Measurements from ENCODE around the gene SEPHS1. TPM values are rescaled to one million over a fixed set of nuclear protein-coding genes. Genes with fewer than 3 reads are reported as not detected.

Gene SEPHS1
- polyA plus RNA-seq, 1 donor from 2014 or later = 7.9 TPM

GRCh38 chr10:13322615-13323148, 25.4 kb downstream of the SEPHS1 start:
- Mint-ChIP-seq H3K9me3 (no peaks in the 10 kb centered on the region), H3K4me3 (no peak overlapping the region), H3K4me1 (no peaks in the 10 kb centered on the region), H3K36me3 (peaks cover 2% of the 10 kb centered on the region), H3K27ac (no peak overlapping the region), H3K27me3 (no peaks in the 10 kb centered on the region)

GRCh38 chr10:13321576-13321975, 26.5 kb downstream of the SEPHS1 start:
- peaks cover 2% of the 10 kb centered on the region for H3K36me3 Mint-ChIP-seq
- no peaks in the 10 kb centered on the region for H3K27me3 Mint-ChIP-seq
- H3K9me3 Mint-ChIP-seq = no peaks in the 10 kb centered on the region
- H3K4me3 Mint-ChIP-seq = no peak overlapping the region
- no peaks in the 10 kb centered on the region for H3K4me1 Mint-ChIP-seq
- H3K27ac Mint-ChIP-seq = no peak overlapping the region

- H3K4me1 Mint-ChIP-seq = no peaks in the 10 kb centered on the region
- no peak overlapping the region for H3K4me3 Mint-ChIP-seq
- no peaks in the 10 kb centered on the region for H3K36me3 Mint-ChIP-seq
- H3K9me3 Mint-ChIP-seq = no peaks in the 10 kb centered on the region
- no peaks in the 10 kb centered on the region for H3K27me3 Mint-ChIP-seq
- H3K27ac Mint-ChIP-seq = no peak overlapping the region
Measured at GRCh38 chr10:13319166-13319565, 28.9 kb downstream of the SEPHS1 start.

DNA sequence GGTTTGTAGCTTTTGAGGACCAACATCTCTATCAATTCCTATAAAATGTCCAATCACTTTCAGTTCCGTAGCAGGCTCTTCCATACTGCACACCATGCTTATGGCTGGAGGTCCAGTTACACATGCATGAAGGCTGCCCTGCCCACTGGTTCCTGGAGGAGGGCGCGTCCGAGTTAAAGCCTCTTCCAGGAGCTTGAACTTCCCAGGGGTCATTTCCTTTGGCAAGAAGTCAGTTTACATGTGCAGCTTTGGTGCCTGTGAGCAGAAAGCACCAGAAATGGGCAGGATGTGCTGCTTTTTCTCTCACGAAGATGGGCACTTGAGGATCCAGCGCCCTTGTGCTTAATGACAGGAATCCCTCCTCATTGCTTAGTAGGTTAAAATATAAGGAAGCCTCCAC, 30.6 kb downstream of the SEPHS1 start:
- no peaks in the 10 kb centered on the region for H3K4me1 Mint-ChIP-seq
- no peak overlapping the region for H3K27ac Mint-ChIP-seq
- no peaks in the 10 kb centered on the region for H3K9me3 Mint-ChIP-seq
- no peaks in the 10 kb centered on the region for H3K36me3 Mint-ChIP-seq
- no peaks in the 10 kb centered on the region for H3K27me3 Mint-ChIP-seq
- H3K4me3 Mint-ChIP-seq = no peak overlapping the region

DNA sequence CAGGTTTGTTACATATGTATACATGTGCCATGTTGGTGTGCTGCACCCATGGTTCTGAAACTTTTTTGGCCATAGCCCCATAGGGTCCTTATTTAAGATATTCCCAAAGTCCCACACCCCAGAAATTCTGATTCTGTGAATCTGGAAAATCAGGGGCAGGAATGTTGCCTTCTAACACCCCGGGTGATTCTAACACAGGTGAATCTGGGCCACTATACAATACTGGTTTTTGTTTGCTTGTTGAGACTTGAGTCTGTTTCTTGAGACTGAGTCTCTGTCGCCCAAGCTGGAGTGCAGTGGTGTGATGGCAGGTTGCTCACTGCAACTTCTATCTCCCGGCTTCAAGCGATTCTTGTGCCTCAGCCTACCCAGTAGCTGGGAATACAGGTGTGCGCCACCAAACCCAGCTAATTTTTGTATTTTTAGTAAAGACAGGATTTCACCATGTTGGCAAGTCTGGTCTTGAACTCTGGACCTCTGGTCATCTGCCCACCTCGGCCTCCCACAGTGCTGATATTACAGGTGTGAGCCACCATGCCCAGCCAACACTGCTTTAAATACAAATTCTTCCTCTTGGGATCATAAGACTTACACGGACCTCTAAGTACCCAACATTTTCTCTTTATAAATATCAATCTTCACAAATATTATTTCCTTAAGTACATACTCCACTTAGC, 31.3 kb downstream of the SEPHS1 start:
- no peaks in the 10 kb centered on the region for H3K4me1 Mint-ChIP-seq
- H3K4me3 Mint-ChIP-seq = no peak overlapping the region
- H3K9me3 Mint-ChIP-seq = no peaks in the 10 kb centered on the region
- no peaks in the 10 kb centered on the region for H3K27me3 Mint-ChIP-seq
- no peak overlapping the region for H3K27ac Mint-ChIP-seq
- no peaks in the 10 kb centered on the region for H3K36me3 Mint-ChIP-seq

- H3K4me3 Mint-ChIP-seq = no peak overlapping the region
- H3K9me3 Mint-ChIP-seq = no peaks in the 10 kb centered on the region
- no peaks in the 10 kb centered on the region for H3K4me1 Mint-ChIP-seq
- H3K36me3 Mint-ChIP-seq = no peaks in the 10 kb centered on the region
- H3K27me3 Mint-ChIP-seq = peaks cover 2% of the 10 kb centered on the region
- H3K27ac Mint-ChIP-seq = no peak overlapping the region
Measured at GRCh38 chr10:13315361-13315760, 32.7 kb downstream of the SEPHS1 start.

DNA sequence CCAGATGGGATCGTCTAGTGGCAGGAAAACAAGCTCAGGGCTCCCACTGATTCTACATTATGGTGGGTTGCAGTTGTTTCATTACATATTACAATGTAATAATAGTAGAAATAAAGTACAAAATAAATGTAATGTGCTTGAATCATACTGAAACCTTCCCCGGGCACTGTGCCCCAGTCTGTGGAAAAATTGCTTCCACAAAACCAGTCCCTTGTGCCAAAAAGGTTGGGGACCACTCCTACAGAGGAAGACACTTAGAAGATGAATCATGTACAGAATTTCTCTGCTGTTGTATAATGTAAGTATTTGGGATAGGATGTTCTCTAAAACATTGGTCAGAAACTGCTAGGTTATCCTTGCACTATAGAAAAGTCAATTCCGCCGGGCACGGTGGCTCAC, 36.9 kb downstream of the SEPHS1 start:
- Mint-ChIP-seq H3K4me3 (no peak overlapping the region), H3K36me3 (no peaks in the 10 kb centered on the region), H3K4me1 (no peaks in the 10 kb centered on the region), H3K27me3 (peaks cover 4% of the 10 kb centered on the region), H3K27ac (no peak overlapping the region), H3K9me3 (no peaks in the 10 kb centered on the region)

DNA sequence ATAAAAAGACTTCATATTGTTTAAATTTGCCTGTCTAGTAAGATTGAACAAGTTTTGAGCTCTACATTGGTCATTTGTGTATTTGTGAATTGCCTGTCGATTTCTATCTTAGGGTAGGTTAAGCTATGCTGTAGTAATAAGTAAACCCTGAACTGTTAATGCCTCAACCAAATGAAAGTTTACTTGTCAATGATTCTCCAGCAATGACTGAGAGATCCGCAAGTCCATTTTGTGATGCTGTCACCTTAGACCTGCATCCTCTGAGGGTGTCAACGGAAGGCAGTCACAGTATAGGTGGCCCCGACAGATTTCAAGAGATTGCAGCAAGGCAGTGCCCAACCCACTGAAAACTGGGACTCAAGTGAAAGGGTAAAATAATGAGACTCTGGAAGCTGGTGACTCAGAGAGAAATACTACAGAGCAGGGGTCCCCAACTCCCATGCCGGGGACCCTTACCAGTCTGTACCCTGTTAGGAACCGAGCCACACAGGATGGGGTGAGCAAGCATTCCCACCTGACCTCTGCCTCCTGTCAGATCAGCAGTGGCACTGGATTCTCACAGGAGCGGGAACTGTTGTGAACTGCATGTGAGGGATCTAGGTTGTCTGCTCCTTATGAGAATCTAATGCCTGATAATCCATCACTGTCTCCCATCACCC, 37.4 kb downstream of the SEPHS1 start:
- Mint-ChIP-seq H3K9me3 (no peaks in the 10 kb centered on the region), H3K27ac (no peak overlapping the region), H3K4me3 (no peak overlapping the region), H3K4me1 (no peaks in the 10 kb centered on the region), H3K27me3 (peaks cover 4% of the 10 kb centered on the region), H3K36me3 (no peaks in the 10 kb centered on the region)

DNA sequence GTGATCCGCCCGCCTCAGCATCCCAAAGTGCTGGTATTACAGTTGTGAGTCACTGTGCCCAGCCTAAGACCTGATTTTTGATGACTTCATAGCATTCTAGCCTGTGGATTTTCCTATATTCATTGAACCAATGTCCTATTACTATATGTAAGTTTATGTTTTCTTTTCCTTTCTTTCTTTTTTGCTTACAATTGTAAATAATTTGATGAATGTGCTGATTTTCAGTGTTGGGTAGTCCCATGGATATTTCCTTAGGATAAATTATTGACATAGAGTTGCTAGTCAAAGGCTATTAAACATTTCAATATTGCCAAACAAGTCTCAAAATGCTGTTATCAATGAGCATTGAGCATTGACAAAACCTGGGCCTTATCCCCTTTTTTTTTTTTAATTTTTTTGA, 38.3 kb downstream of the SEPHS1 start:
- Mint-ChIP-seq H3K27me3 (peaks cover 4% of the 10 kb centered on the region), H3K36me3 (no peaks in the 10 kb centered on the region), H3K4me3 (no peak overlapping the region), H3K27ac (no peak overlapping the region), H3K4me1 (no peaks in the 10 kb centered on the region), H3K9me3 (no peaks in the 10 kb centered on the region)

DNA sequence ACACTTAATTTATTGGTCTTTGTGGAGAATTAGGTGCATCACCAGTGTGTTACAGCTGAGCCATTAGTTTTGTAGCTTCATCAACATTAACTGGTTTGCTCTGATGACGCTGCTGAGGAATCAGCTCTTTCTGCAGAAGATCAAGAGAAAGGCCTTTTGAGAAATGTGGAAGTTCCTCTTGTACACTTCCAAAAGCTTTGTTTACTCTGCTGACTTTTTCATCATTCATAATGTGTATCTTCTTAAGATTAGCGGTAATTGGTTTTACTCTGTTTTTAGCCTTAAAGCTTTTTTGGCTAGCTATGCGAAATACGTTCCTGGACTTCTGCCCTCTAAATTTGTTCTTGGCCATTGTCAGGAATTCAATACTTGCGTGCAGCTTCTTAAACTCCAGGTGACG, 40.0 kb downstream of the SEPHS1 start:
- H3K9me3 Mint-ChIP-seq = no peaks in the 10 kb centered on the region
- no peak overlapping the region for H3K27ac Mint-ChIP-seq
- H3K4me1 Mint-ChIP-seq = no peaks in the 10 kb centered on the region
- H3K27me3 Mint-ChIP-seq = peaks cover 4% of the 10 kb centered on the region
- no peak overlapping the region for H3K4me3 Mint-ChIP-seq
- H3K36me3 Mint-ChIP-seq = no peaks in the 10 kb centered on the region

- H3K36me3 Mint-ChIP-seq = no peaks in the 10 kb centered on the region
- H3K27me3 Mint-ChIP-seq = peaks cover 4% of the 10 kb centered on the region
- no peaks in the 10 kb centered on the region for H3K9me3 Mint-ChIP-seq
- H3K4me1 Mint-ChIP-seq = peaks cover 7 to 11% (median 9%) of the 10 kb centered on the region in 3 donors
- H3K4me3 Mint-ChIP-seq = peak overlapping the region in 1 of 4 donors; percentile 3
- H3K27ac Mint-ChIP-seq = no peak overlapping the region
Measured at GRCh38 chr10:13306103-13306502, 42.0 kb downstream of the SEPHS1 start.

DNA sequence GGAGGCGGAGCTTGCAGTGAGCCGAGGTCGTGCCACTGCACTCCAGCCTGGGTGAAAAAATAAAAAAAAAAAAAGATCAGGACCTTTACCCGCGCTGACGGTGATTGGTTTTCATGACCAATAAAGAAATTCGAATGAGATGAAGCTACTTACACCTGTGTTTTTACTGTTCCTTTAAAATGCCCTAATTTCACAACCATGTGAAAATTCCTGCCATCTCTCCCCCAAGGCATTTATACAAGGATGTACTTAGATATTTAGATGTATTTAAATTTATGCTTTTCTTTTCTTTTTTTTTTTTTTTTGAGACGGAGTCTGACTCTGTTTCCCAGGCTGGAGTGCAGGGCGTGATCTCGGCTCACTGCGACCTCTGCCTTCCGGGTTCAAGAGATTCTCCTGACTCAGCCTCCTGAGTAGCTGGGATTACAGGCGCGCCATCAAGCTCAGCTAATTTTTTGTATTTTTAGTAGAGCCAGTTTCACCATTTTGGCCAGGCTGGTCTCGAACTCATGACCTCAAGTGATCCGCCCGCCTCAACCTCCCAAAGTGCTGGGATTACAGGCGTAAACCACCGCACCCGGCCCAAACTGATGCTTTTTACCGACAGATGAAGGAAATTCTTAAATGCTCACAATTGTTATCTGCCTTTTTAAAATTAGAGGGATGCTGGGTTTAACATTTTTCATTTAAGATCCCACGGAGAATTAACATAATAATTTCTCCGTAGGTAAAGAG, 45.1 kb downstream of the SEPHS1 start:
- no peaks in the 10 kb centered on the region for H3K9me3 Mint-ChIP-seq
- peaks cover 14 to 18% (median 16%) of the 10 kb centered on the region in 3 donors for H3K4me1 Mint-ChIP-seq
- peak overlapping the region in 3 of 4 donors; percentile 93 to 98 (median 97) for H3K4me3 Mint-ChIP-seq
- no peaks in the 10 kb centered on the region for H3K36me3 Mint-ChIP-seq
- H3K27ac Mint-ChIP-seq = peak overlapping the region in 2 of 3 donors; percentile 99 to 100
- no peaks in the 10 kb centered on the region for H3K27me3 Mint-ChIP-seq

GRCh38 chr10:13299437-13300287, 48.4 kb downstream of the SEPHS1 start, which contains the start of gene PHYH:
Gene PHYH (minus strand): TSS chr10:13300064. CDS start chr10:13300042, 22 bp downstream.
- H3K27ac Mint-ChIP-seq = peak within 1 kb of the TSS; percentile 70 to 94 (median 90)
- H3K4me1 Mint-ChIP-seq = peaks cover 14 to 18% (median 16%) of the 10 kb centered on the region in 3 donors
- H3K9me3 Mint-ChIP-seq = no peaks in the 10 kb centered on the region
- H3K27me3 Mint-ChIP-seq = no peaks in the 10 kb centered on the region
- peak within 1 kb of the TSS; percentile 84 to 98 (median 90) for H3K4me3 Mint-ChIP-seq
- peaks cover 5% of the 10 kb centered on the region for H3K36me3 Mint-ChIP-seq

DNA sequence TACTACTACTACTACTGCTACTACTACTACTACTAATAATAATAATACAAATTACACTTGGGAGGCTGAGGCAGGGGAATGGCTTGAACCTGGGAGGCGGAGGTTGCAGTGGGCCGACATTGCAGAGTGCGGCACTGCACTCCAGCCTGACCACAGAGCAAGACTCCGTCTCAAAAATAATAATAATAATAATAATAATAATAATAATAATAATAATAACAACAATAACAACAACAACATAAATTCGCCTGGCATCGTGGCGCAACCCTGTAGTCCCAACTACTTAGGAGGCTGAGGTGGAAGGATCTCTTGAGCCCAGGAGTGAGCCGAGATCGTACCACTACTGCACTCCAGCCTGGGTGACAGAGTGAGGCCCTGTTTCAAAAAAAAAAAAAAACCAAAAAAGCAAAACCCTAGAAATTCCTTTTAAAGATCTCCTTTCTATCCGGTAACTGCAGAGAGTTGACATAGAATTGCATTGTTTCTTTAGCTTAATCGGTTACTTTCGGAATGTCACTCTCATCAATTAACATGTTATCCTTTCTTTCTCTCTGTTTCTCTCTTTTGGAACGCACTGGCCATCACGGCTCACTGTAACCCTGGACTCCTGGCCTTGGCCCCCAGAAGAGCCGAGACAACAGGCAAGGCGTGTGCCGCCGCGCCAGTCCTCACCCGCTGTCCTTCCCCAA, 49.2 kb downstream of the SEPHS1 start:
- H3K9me3 Mint-ChIP-seq = no peaks in the 10 kb centered on the region
- H3K27me3 Mint-ChIP-seq = no peaks in the 10 kb centered on the region
- peak overlapping the region; percentile 4 to 90 (median 76) for H3K27ac Mint-ChIP-seq
- peak overlapping the region; percentile 63 to 89 (median 78) for H3K4me3 Mint-ChIP-seq
- H3K4me1 Mint-ChIP-seq = peaks cover 14 to 18% (median 16%) of the 10 kb centered on the region in 3 donors
- H3K36me3 Mint-ChIP-seq = peaks cover 8% of the 10 kb centered on the region
